Measurements from ENCODE around the gene C3orf62. TPM values are rescaled to one million over a fixed set of nuclear protein-coding genes. Genes with fewer than 3 reads are reported as not detected.

C3orf62 gene
- total RNA-seq, 4 donors from 2014 or later = 5.9 to 9.0 (median 8.5) TPM

DNA sequence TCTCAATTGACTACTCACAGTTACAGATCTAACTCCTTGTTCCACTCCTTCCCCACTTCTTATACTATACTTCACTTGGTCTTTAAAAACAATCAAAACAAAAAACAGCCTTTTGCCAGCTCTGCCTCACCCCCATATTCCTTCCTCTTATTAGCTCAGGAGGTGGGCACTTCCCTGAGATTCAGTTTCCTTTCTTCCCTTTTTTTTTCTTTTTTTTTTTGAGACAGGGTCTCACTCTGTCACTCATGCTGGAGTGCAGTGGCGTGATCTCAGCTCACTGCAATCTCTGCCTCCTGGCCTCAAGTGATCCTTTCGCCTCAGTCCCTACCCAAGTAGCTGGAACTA is 6.9 kb downstream of the C3orf62 start:
- Histone ChIP-seq H3K27ac (no peak overlapping the region), H3K27me3 (no peaks in the 10 kb centered on the region), H3K36me3 (peaks cover 7% of the 10 kb centered on the region), H3K9me3 (no peaks in the 10 kb centered on the region), H3K4me1 (peaks cover 9% of the 10 kb centered on the region), H3K4me3 (no peak overlapping the region)
- no peak for DNase-seq (ENCODE audit: low spot score in 2 of 2)
- 100% methylated on average over 2 of the region's 2 CpGs for WGBS
- TF ChIP-seq POLR2AphosphoS5 (IDR thresholded peaks at IDR 0.05) = no peak
- no peak for TF ChIP-seq EP300 (IDR thresholded peaks at IDR 0.05)
- TF ChIP-seq POLR2A (IDR thresholded peaks at IDR 0.05) = no peak
- TF ChIP-seq, protein P1, sequence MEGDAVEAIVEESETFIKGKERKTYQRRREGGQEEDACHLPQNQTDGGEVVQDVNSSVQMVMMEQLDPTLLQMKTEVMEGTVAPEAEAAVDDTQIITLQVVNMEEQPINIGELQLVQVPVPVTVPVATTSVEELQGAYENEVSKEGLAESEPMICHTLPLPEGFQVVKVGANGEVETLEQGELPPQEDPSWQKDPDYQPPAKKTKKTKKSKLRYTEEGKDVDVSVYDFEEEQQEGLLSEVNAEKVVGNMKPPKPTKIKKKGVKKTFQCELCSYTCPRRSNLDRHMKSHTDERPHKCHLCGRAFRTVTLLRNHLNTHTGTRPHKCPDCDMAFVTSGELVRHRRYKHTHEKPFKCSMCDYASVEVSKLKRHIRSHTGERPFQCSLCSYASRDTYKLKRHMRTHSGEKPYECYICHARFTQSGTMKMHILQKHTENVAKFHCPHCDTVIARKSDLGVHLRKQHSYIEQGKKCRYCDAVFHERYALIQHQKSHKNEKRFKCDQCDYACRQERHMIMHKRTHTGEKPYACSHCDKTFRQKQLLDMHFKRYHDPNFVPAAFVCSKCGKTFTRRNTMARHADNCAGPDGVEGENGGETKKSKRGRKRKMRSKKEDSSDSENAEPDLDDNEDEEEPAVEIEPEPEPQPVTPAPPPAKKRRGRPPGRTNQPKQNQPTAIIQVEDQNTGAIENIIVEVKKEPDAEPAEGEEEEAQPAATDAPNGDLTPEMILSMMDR (IDR thresholded peaks at IDR 0.05) = no peak

DNA sequence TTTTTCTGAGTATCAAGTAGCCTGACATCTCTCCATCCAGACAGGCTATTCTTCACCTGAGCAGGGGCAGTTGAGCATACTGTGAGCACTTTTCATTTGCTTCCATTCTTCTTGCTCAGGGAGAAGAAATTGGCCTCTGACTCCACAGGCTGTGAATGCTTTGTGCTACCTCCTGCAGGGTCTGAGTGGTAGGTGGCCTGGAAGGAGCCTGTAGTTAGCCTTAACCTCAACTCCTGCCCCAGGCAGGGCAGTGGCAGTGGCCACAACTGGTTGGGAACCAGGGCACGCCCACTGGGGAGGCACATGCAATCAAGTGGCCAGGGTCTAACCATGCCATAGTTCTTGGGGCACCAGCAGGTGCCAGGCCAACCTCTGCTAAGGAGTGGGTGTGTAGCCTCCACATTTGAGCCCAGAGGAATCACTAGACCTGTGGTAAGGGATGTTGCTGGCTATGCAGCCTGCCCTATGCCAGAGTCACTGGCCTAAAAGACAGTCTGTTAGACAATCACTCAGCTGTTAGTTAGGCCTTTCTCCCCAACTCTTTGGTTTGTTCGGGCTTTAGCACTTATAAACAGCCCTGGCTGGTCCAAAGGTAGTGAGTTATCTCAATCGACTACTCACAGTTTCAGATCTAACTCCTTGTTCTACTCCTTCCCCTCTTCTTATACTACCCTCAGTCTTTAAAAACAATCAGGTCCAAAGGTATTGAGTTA is 7.4 kb downstream of the C3orf62 start:
- 96% methylated on average over 2 of the region's 3 CpGs for WGBS
- Histone ChIP-seq H3K4me3 (no peak overlapping the region), H3K36me3 (peaks cover 7% of the 10 kb centered on the region), H3K4me1 (peaks cover 9% of the 10 kb centered on the region), H3K27ac (no peak overlapping the region), H3K9me3 (no peaks in the 10 kb centered on the region), H3K27me3 (no peaks in the 10 kb centered on the region)
- TF ChIP-seq POLR2AphosphoS5 (IDR thresholded peaks at IDR 0.05) (no peak), POLR2A (IDR thresholded peaks at IDR 0.05) (no peak), EP300 (IDR thresholded peaks at IDR 0.05) (no peak)
- TF ChIP-seq, protein P1 (IDR thresholded peaks at IDR 0.05) = no peak
- no peak for DNase-seq (ENCODE audit: low spot score in 2 of 2)

- peaks cover 9% of the 10 kb centered on the region for H3K4me1 ChIP-seq
- no peak for TF ChIP-seq EP300 (IDR thresholded peaks at IDR 0.05)
- 56% methylated on average over 5 of the region's 5 CpGs for WGBS
- H3K27me3 ChIP-seq = no peaks in the 10 kb centered on the region
- H3K9me3 ChIP-seq = no peaks in the 10 kb centered on the region
- H3K27ac ChIP-seq = peak overlapping the region; percentile 11
- peaks cover 7% of the 10 kb centered on the region for H3K36me3 ChIP-seq
- no peak overlapping the region for H3K4me3 ChIP-seq
- DNase-seq (ENCODE audit: low spot score in 2 of 2) = no peak
These were observed 10.5 kb downstream of the C3orf62 start for GRCh38 chr3:49266410-49267095.

GRCh38 chr3:49265661-49266386 is 11.2 kb downstream of the C3orf62 start:
- Histone ChIP-seq H3K36me3 (peaks cover under 1% of the 10 kb centered on the region), H3K4me1 (peaks cover 9% of the 10 kb centered on the region), H3K27me3 (no peaks in the 10 kb centered on the region), H3K27ac (no peak overlapping the region), H3K9me3 (no peaks in the 10 kb centered on the region), H3K4me3 (no peak overlapping the region)
- no peak for TF ChIP-seq POLR2AphosphoS5 (IDR thresholded peaks at IDR 0.05)
- 79% methylated on average over 10 of the region's 10 CpGs for WGBS
- DNase-seq (ENCODE audit: low spot score in 2 of 2) = no peak

DNA sequence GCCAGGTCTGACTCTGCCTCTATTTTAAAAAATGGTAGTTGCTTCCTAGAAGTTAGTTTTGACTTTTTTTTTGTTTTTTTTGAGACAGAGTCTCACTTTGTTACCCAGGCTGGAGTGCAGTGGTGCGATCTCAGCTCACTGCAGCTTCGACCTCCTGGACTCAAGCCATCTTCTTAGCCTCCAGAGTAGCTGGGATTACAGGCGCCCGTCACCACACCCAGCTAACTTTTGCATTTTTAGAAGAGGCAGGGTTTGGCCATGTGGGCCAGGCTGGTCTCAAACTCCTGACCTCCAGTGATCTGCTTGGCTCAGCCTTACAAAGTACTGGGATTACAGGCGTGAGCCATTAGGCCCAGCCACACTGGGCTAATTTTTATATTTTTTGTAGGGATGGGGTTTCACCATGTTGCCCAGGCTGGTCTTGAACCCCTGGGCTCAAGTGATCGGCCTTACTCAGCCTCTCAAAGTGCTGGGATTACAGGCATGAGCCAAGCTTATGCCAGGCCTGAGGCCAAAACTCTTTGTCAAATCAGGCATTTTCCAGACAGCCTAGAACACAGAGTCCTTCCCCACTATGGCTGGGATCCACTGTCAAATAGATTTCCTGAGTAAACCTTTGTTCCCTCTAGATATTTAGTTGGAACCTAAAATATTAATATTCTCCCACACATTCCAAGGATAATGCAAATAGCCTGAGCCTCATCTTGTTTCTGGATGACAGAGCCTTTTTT is 13.7 kb downstream of the C3orf62 start:
- Histone ChIP-seq H3K27ac (peak overlapping the region; percentile 30), H3K4me1 (peaks cover 9% of the 10 kb centered on the region), H3K4me3 (no peak overlapping the region), H3K36me3 (no peaks in the 10 kb centered on the region), H3K9me3 (no peaks in the 10 kb centered on the region), H3K27me3 (no peaks in the 10 kb centered on the region)
- DNase-seq (ENCODE audit: low spot score in 2 of 2) = no peak
- TF ChIP-seq POLR2AphosphoS5 (IDR thresholded peaks at IDR 0.05) = no peak
- TF ChIP-seq EP300 (IDR thresholded peaks at IDR 0.05) = no peak
- TF ChIP-seq POLR2A (IDR thresholded peaks at IDR 0.05) = no peak
- TF ChIP-seq, protein P1 (IDR thresholded peaks at IDR 0.05) = no peak
- WGBS = 83% methylated on average over 6 of the region's 6 CpGs
